HK-2 (cell line): ENCODE measurements around the gene SNX5.

Experiments
- DNase-seq: peaks from one replicate; pipeline ENCODE4 v3.0.0-alpha.2; 2018; ENCODE audit not compliant: unreplicated experiment

SNX5 gene

GRCh38 chr20:17916433-17916891 lies 52.1 kb downstream of the SNX5 start:
- no peak for DNase-seq

GRCh38 chr20:17914957-17915356 lies 53.6 kb downstream of the SNX5 start:
- DNase-seq: no peak

- DNase-seq: no peak
Measured at GRCh38 chr20:17912916-17913315, 55.7 kb downstream of the SNX5 start.

GRCh38 chr20:17911927-17912326 lies 56.7 kb downstream of the SNX5 start:
- DNase-seq: no peak

GRCh38 chr20:17910828-17911294 lies 57.7 kb downstream of the SNX5 start:
- no peak for DNase-seq

- DNase-seq: no peak
Measured at GRCh38 chr20:17909869-17910321, 58.7 kb downstream of the SNX5 start.

GRCh38 chr20:17905544-17905943 lies 63.0 kb downstream of the SNX5 start:
- DNase-seq: no peak

GRCh38 chr20:17904027-17904426 lies 64.6 kb downstream of the SNX5 start:
- no peak for DNase-seq

- DNase-seq: no peak
Measured at GRCh38 chr20:17902531-17903083, 66.0 kb downstream of the SNX5 start.

- DNase-seq: no peak
Measured at GRCh38 chr20:17901971-17902370, 66.6 kb downstream of the SNX5 start.

GRCh38 chr20:17898548-17898994 lies 70.0 kb downstream of the SNX5 start:
- peak; percentile 67 for DNase-seq

- no peak for DNase-seq
Measured at GRCh38 chr20:17897566-17898307, 70.9 kb downstream of the SNX5 start.

- no peak for DNase-seq
Measured at GRCh38 chr20:17896771-17897369, 71.7 kb downstream of the SNX5 start.

- no peak for DNase-seq
Measured at GRCh38 chr20:17896193-17896723, 72.3 kb downstream of the SNX5 start.

GRCh38 chr20:17895641-17896171 lies 72.9 kb downstream of the SNX5 start:
- DNase-seq: no peak

- no peak for DNase-seq
Measured at GRCh38 chr20:17893445-17893844, 75.1 kb downstream of the SNX5 start.

- DNase-seq: no peak
Measured at GRCh38 chr20:17892189-17892938, 76.2 kb downstream of the SNX5 start.
